ENCODE data around the gene BFSP2. TPM values are rescaled to one million over a fixed set of nuclear protein-coding genes. Genes with fewer than 3 reads are reported as not detected.

Gene BFSP2
- total and polyA plus RNA-seq, 2 of the 4 experiments (the other 2 are of a cell fraction) = not detected

DNA sequence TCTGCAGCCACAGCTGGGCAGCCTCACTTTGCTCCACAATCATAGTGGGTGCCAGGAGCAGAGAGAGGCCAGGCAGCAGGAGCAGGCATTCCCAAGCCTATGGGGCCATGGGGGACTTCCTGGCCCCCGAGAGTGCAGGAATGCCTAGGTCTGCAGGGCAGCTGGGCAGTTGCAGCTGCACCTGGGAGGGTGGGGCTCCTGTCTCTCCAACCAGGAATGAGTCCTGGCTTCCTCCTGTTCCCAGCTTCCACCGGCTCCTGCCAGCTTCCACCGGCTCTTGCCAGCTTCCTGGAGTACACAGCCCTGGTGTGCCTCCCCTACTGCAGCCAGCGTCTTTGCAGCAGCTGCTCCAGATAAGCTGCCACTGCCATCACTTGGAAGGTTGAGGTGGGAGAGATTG lies 87.3 kb downstream of the BFSP2 start:
- Histone ChIP-seq H3K27me3 (ENCODE audit: control insufficient read depth, insufficient read depth, low read length) (no peaks in the 10 kb centered on the region), H3K14ac (replicated peaks; ENCODE audit: low read depth, low read length) (no peak overlapping the region), H4K91ac (ENCODE audit: insufficient read depth, low read depth, low read length) (no peak overlapping the region), H2AFZ (replicated peaks; ENCODE audit: low read length, poor library complexity) (no peak overlapping the region), H3K4me1 (ENCODE audit: control insufficient read depth, insufficient read depth, low read length) (no peaks in the 10 kb centered on the region; the same call in 1 of the 2 replicates), H4K8ac (ENCODE audit: low read depth in 2 of 2, low read length in 2 of 2) (no peak overlapping the region), H2BK5ac (ENCODE audit: low read depth, low read length, poor library complexity, severe bottlenecking) (no peak overlapping the region), H2AK5ac (ENCODE audit: low read depth, low read length) (no peak overlapping the region; the same call in 1 of the 2 replicates), H3K56ac (ENCODE audit: extremely low read depth, insufficient read depth, low read length) (no peak overlapping the region), H4K5ac (ENCODE audit: low read depth, low read length) (no peak overlapping the region), H3K23ac (ENCODE audit: low read depth, low read length) (no peak overlapping the region), H3K4me3 (ENCODE audit: insufficient read depth, low read depth, low read length) (no peak overlapping the region), H2AK9ac (replicated peaks; ENCODE audit: low read depth, low read length, poor library complexity) (no peak overlapping the region), H3K9me1 (ENCODE audit: insufficient read depth, low read length) (no peaks in the 10 kb centered on the region; the same call in 1 of the 2 replicates), H2BK20ac (ENCODE audit: low read depth, low read length) (no peak overlapping the region), H3K9me3 (ENCODE audit: control insufficient read depth, insufficient read depth, low read length) (peaks cover 2% of the 10 kb centered on the region; the same call in 1 of the 2 replicates), H3K79me1 (ENCODE audit: low read depth in 1 of 2, low read length in 2 of 2) (no peaks in the 10 kb centered on the region), H3K27ac (ENCODE audit: insufficient read depth, low read length) (no peak overlapping the region), H2BK15ac (ENCODE audit: low read depth, low read length) (no peak overlapping the region), H3K9ac (ENCODE audit: low read depth, low read length) (no peak overlapping the region), H2BK120ac (ENCODE audit: low read depth, low read length) (no peak overlapping the region), H3K36me3 (ENCODE audit: control insufficient read depth, insufficient read depth, low read length) (no peaks in the 10 kb centered on the region), H3K18ac (ENCODE audit: low read depth, low read length) (no peak overlapping the region), H3K4ac (ENCODE audit: low read depth, low read length) (no peak overlapping the region), H4K20me1 (ENCODE audit: insufficient read depth, low read length) (no peaks in the 10 kb centered on the region), H3K4me2 (ENCODE audit: low read depth, low read length) (no peak overlapping the region)
- no CpG with 5 or more reads among the region's 4 CpGs for WGBS, 2 experiments (ENCODE audit: extremely low coverage in 2 of 2, insufficient read length in 1 of 2)
- no peak for TF ChIP-seq NFE2L2 (IDR thresholded peaks at IDR 0.05; ENCODE audit: low read depth, low read length)
- TF ChIP-seq RAD21 (IDR thresholded peaks at IDR 0.05; ENCODE audit: low read length) = no peak
- TF ChIP-seq RCOR1 (IDR thresholded peaks at IDR 0.05; ENCODE audit: insufficient replicate concordance, low read length) = no peak
- in situ Hi-C loops (cut with MboI; ENCODE audit: low sequenced_read_pairs) = no loop called here
- ChIA-PET POLR2A (ENCODE audit: unreplicated experiment) (interaction anchor here (0.5 kb wide), 1 partner anchor 90 kb away, joined by 3 read pairs; no protein-coding TSS in a partner anchor), CTCF (no interaction called here)
- ATAC-seq (ENCODE audit: low read depth) (no peak), DNase-seq (no peak)
- BruUV-seq (replicated peaks) = no TSS peak
- intact Hi-C loops (cut with micrococcal nuclease) = no loop called here
- dilution Hi-C loops (cut with HindIII; ENCODE audit: low sequenced_read_pairs, unreplicated experiment) = no loop called here
